ENCODE data around the gene APCDD1L.
"Not testable (repeated sequence)": the region's sequence is repeated elsewhere in the genome, so short reads cannot be mapped to it uniquely, and the experiment has no call there.

The APCDD1L gene

DNA sequence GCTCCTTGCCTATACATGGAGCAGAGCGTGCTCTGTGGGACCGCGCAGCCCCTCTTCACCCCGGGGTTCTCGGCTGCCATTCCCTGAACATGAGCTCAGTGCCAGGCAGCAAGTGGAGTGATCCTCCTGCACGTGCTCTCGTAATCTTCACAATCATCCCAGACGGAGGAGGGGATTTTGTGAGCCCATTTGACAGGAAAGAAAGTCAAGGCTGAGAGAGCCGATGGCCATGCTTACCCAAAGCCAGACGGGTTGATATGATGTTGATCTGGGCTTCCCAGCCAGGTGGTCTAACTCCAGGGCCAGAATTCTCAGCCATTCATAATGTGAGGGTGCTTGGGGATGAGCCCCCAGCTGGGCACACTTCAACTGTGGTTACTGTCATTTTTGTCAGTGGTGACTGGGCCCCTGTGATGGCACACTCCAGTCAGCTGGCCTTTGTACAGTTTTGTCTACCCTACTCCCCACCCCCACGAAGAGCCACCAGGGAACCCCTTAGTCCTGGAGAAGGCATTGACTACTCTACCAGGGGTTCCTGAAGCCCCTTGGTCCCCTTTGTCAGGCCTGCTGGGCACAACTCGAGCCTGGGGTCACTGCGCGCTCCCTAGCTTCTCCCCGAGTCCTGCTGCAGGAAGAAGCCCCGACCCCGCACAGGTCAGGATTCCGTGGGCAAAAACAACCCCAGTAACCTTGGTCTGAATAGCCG lies 1.5 kb downstream of the APCDD1L start:
- DNase-seq = no peak

GRCh38 chr20:58512808-58513552 lies 2.2 kb downstream of the APCDD1L start:
- no peak for DNase-seq

DNA sequence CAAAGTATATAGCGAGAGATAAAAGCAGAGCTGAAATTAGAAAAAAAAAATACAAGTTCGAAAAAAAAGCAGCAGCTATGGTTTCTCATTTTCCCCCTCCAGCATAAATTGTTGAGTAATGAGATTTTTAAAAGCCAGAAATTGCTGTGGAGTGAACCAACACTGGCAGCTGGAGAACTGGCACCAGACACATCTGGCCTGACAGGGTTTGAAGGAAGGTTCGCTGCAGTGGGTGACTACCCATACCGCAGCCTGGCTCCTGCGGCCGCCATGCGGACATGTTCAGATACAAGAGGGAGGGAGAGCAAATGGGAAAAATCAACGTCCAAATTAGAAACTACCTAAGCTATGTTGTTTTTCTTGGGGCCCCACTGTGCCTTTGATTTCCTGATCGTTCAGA lies 3.3 kb downstream of the APCDD1L start:
- DNase-seq = no peak

DNA sequence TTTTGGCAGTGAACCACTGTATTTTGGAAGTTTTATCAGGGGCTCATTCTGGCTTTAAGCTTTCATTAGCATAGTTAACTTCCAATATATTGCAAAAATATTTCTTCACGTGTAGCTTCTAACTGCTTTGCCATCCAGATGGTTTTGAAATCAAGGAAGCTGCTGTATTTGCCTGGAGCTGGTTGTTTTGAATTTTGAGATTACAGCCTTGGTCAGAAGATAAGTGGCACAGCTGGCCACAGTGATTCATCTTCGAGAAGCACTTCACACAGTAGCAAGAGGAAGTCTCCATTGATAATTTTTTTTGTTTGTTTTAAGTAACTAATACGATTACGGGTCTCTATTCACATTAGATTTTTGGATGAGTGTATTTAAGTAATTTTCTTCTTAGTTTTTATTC lies 3.8 kb downstream of the APCDD1L start:
- no peak for DNase-seq

- DNase-seq = no peak
Measured at GRCh38 chr20:58510921-58511320, 4.3 kb downstream of the APCDD1L start.

GRCh38 chr20:58508762-58509395 lies 6.3 kb downstream of the APCDD1L start:
- DNase-seq = no peak

DNA sequence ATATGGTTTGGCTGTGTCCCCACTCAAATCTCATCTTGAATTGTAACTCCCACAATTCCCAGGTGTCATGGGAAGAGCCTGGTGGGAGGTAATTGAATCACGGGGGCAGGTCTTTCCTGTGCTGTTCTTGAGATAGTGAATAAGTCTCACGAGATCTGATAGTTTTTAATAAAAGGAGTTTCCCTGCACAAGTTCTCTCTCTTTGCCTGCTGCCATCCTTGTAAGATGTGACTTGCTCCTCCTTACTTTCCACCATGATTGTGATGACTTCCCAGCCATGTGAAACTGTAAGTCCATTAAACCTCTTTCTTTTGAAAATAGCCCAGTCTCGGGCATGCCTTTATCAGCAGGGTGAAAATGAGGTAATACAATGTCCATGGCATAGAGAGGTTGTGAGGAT lies 8.2 kb downstream of the APCDD1L start:
- DNase-seq = not testable (repeated sequence)

DNA sequence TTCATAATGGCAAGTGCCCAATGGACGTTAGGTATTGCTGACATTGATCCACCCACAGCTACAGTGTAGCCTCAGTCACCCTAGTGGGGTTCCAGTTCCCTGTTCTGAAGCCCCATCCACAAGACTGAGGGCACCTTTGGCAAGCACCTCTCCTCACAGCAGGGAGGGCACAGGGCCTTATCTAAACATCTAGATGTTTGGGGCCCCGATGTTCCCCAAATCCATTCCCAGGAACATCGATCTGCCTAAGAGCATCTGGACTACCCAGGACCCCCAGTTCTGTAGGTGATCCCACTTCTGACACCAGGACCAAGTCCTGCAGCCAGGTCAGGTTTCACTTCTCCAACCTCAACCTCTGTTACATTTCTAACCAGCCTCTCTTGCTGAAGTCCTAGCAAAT lies 10.6 kb downstream of the APCDD1L start:
- no peak for DNase-seq

- no peak for DNase-seq
Measured at GRCh38 chr20:58503668-58504067, 11.5 kb downstream of the APCDD1L start.

DNA sequence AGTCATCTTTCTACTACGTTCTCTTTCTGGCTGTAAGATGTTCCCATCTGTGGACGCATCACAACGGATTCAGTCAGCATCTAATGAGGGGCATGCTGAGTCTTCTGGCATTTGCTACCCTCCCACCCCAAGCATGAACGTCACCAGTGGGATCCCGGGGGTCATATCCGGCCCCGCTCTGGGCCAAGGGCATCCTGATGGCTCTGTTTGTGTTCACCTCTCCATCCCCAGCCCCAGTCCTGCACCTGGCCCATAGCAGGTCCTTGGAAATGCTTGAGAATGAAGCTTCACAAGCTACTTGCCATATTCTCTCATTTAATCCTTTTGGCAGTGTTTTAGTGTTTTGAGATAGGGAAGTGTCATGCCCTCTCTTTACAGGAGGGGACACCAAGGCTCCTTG lies 14.9 kb downstream of the APCDD1L start:
- DNase-seq = no peak

DNA sequence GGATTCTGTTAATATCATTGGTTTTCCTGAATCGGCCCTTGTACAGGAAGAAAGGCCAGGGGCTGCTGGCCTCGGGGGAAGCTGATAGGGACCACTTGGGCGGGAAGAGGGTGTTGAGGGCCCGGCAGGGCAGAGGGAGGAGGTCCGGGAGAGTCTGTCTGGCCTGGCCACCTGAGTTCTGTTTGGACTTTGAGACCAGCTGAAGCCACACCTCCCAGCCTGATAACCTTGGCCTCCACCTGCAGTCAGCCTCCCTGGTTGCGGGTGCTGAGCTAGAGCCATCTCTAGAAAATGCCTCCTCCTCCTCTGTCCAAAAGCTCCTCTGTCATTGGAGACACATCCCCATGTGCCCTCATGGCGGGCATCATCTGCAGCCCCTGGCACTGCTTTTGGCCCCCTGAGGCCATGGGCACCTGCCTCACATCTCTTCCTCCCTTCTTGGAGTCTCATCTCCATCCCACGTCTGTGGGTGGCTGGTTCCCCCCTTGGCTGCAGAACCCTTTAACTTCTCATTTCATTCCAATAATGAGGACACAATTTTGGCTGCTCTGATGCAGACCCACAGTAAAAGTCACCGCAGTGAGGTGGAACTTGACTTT lies 16.6 kb downstream of the APCDD1L start:
- DNase-seq = no peak

- DNase-seq = no peak
Measured at GRCh38 chr20:58497724-58498469, 17.3 kb downstream of the APCDD1L start.

DNA sequence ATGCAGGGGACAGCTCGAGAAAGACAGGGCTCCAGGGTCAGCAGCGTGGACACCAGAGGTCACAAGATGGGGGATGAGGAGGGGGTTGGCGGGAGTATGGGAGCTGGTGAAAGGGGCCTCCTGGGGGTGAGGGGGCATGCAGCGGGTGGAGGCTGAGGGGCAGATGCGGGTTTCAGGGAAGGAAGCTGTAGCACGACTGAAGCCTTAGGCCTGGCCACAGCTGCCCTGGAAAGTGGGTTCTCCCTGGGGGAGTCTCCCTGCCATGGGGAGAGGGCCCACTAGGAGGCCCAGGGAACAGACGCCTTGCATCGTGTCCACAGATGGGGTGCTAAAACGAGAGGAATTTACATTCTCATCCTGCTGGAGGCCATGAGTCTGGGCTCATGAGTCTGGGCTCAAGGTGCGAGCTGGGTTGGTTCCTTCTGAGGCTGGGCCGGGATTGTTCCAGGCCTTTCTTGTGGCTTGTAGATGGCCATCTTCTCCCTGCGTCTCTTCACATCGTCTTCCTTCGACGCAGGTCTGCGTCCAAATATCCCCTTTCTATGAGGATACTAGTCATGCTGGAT lies 18.0 kb downstream of the APCDD1L start:
- no peak for DNase-seq

DNA sequence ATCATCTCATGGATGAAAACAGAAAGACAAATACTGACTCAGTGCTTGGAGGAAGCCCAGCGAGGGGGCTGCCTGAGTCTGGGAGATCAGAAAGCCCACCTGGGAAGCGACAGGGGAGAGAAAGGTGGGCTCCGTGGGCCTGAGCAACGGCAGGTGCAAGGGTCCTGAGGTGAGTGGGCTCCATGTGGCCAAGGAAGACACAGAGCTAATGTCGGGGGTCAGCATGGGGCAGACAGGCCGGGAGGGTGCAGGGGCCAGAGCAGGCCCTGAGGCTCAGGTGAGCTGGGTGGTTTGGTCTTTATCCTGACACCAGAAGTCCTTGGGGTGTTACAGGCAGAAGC lies 18.8 kb downstream of the APCDD1L start:
- no peak for DNase-seq

DNA sequence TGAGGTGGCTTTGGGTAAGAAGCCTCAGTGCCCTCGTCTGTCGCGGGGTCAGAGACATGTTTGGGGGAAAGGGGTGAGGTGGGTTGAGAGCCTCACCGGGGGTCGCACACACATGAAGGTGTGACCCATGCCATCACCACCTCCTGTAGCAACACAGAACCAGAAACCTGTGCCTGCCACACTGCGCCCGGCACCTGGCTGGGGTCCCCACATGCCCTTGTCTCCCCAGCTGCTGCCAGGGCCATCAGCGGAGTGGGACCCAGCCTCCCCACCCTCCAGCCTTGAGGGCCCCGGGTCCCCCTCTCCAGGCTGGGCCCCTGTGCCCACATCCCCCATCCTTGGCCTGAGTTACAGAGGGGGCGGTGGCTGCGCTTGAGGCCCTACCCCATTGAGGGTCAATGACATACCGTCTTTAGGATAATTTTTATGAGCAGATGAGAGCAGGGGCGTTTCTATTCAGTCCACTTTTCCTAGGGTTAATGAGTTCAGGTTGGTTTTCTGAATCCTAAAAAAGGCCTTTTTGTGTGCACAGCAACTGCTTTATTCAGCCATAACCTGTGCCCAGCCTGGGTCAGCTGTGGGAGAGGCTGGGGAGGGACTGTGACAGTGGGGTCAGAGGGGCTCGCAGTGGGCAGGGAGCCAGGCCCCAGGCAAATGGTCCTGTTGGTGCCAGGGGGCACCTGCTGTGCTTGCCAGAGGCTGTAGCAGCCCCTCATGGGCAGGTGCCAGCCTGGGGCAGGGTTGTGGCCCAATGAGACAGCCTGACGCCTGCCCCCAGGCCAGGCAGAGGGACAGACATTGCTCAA lies 19.4 kb downstream of the APCDD1L start:
- no peak for DNase-seq

DNA sequence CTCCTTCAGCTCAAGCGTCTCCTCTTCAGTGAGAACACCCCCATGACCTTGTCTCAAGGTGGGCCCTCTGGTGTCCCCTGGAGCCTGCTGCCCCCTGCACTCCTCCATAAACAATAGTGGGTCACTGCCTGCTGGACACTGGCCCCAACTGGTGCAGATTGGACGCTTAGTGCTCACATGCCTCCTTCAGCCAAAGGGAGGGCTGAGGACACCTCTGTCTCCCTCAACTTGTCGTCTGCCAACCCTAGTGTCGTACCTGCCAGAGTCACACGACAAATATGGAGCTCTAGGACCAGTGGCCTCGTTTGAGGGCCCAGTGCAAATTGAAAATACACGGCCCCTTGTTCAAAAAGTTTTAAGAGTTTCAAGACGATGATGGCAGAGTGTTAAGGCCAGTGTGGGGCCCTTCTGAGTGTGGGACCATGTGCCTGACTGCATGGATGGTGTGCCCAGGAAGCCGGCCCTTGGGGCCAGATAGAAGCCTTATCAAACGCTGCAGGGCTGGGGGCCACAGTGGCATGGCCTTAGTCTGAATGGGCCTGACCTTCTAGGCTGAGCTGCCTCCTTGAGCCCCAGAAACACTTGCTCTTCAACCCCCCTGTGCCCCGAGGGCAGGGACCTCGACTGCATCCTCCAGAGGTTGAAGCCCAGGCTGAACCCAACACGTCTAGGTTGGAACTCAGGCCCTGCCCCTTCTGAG lies 20.1 kb downstream of the APCDD1L start:
- DNase-seq = no peak

DNA sequence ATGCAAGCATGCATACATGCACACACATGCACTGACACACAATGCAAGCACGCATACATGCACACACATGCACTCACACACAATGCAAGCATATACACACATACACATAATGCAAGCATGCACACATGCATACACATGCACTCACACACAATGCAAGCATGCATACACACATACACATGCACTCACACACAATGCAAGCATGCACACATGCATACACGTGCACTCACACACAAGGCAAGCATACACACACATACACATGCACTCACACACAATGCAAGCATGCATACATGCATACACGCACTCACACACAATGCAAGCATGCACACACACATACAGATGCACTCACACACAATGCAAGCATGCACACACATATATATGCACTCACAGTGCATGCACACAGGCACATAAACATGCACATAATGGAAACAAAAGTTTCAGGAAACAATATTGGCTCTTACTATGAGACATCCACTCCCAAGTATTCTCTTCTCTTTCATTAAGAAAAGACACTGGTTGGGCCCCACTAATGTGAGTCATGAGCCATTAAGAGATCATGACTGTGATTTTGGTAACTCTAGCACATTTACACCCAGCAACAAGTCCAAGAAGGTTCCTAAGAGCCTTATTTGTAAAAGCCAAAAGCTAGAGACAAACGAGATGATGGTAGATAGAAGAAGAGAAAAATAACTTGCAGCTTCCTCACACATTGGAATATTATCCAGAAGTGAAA lies 22.2 kb downstream of the APCDD1L start:
- no peak for DNase-seq

GRCh38 chr20:58492074-58492718 lies 23.0 kb downstream of the APCDD1L start:
- no peak for DNase-seq

GRCh38 chr20:58486207-58486606 lies 29.0 kb downstream of the APCDD1L start:
- no peak for DNase-seq

DNA sequence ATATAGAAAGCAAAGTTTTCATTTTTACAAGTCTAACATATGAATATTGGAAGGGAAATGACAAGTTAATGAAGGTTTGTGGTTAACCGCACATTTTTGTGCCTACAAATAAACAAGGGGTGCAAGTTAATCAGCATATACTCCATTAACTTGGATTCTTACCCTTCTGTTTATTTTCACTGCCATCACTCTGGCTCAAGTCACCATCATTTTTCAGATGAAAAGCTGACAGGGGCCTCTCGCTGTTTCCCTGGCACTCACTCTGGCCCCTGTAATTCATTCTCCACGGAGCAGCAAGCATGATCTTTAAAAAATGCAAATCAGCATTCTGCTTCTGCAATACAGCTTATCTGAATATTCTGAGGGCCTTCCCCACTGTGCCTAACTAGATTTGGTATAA lies 29.8 kb downstream of the APCDD1L start:
- DNase-seq = no peak
